ENCODE data around the gene FHDC1. TPM values are rescaled to one million over a fixed set of nuclear protein-coding genes. Genes with fewer than 3 reads are reported as not detected.

Gene FHDC1
- total RNA-seq, 4 donors from 2014 or later = 4.6 to 40.4 (median 15.5) TPM

- no peak for TF ChIP-seq CTCF (IDR thresholded peaks at IDR 0.05)
- TF ChIP-seq EP300 (IDR thresholded peaks at IDR 0.05; ENCODE audit: low read depth) = no peak
- no peak for TF ChIP-seq POLR2AphosphoS5 (IDR thresholded peaks at IDR 0.05)
- TF ChIP-seq POLR2A (IDR thresholded peaks at IDR 0.05) = no peak
- no peaks in the 10 kb centered on the region for H3K27me3 ChIP-seq
- no peak overlapping the region for H3K4me3 ChIP-seq
- no peak for DNase-seq
- intact Hi-C loops (cut with DNase I; ENCODE audit: low total_unique reads) (no loop called here), in situ Hi-C loops (cut with MboI; ENCODE audit: low pct_ligation_motif_present in 1 of 4, low pct_unique_long_range_greater_than_20kb in 1 of 4, low sequenced_read_pairs in 3 of 4) (no loop called here)
- H3K27ac ChIP-seq = no peak overlapping the region
- H3K9me3 ChIP-seq = no peaks in the 10 kb centered on the region
- no peaks in the 10 kb centered on the region for H3K4me1 ChIP-seq
- 90% methylated on average over 3 of the region's 3 CpGs; no CpG with 5 or more reads in 1 of the 2 donors for WGBS, 2 donors (ENCODE audit: low coverage in 1 of 2)
- no peaks in the 10 kb centered on the region for H3K36me3 ChIP-seq
Measured at GRCh38 chr4:152927737-152928136, 8.4 kb upstream of the FHDC1 start.

GRCh38 chr4:152928286-152928685 is 7.8 kb upstream of the FHDC1 start:
- Histone ChIP-seq H3K27ac (no peak overlapping the region), H3K36me3 (no peaks in the 10 kb centered on the region), H3K27me3 (no peaks in the 10 kb centered on the region), H3K4me1 (no peaks in the 10 kb centered on the region), H3K4me3 (no peak overlapping the region), H3K9me3 (no peaks in the 10 kb centered on the region)
- in situ Hi-C loops (cut with MboI; ENCODE audit: low pct_ligation_motif_present in 1 of 4, low pct_unique_long_range_greater_than_20kb in 1 of 4, low sequenced_read_pairs in 3 of 4) (no loop called here), intact Hi-C loops (cut with DNase I; ENCODE audit: low total_unique reads) (no loop called here)
- TF ChIP-seq POLR2A (IDR thresholded peaks at IDR 0.05) (no peak), CTCF (IDR thresholded peaks at IDR 0.05) (no peak), EP300 (IDR thresholded peaks at IDR 0.05; ENCODE audit: low read depth) (no peak), POLR2AphosphoS5 (IDR thresholded peaks at IDR 0.05) (no peak)
- 92 to 95% methylated on average over 2 to 4 of the region's 4 CpGs for WGBS, 2 donors (ENCODE audit: low coverage in 1 of 2)
- no peak for DNase-seq

GRCh38 chr4:152929888-152930287 is 6.2 kb upstream of the FHDC1 start:
- H3K9me3 ChIP-seq = no peaks in the 10 kb centered on the region
- H3K27me3 ChIP-seq = peaks cover 3% of the 10 kb centered on the region
- peaks cover 0 to 1% (median under 1%) of the 10 kb centered on the region in 4 donors for H3K4me1 ChIP-seq
- no peak for DNase-seq
- in situ Hi-C loops (cut with MboI; ENCODE audit: low pct_ligation_motif_present in 1 of 4, low pct_unique_long_range_greater_than_20kb in 1 of 4, low sequenced_read_pairs in 3 of 4) = no loop called here
- intact Hi-C loops (cut with DNase I; ENCODE audit: low total_unique reads) = no loop called here
- 43% methylated on average over 1 of the region's 1 CpG; no CpG with 5 or more reads in 1 of the 2 donors for WGBS, 2 donors (ENCODE audit: low coverage in 1 of 2)
- no peak overlapping the region for H3K4me3 ChIP-seq
- no peak overlapping the region for H3K27ac ChIP-seq
- TF ChIP-seq POLR2AphosphoS5 (IDR thresholded peaks at IDR 0.05) = no peak
- no peak for TF ChIP-seq CTCF (IDR thresholded peaks at IDR 0.05)
- no peak for TF ChIP-seq EP300 (IDR thresholded peaks at IDR 0.05; ENCODE audit: low read depth)
- TF ChIP-seq POLR2A (IDR thresholded peaks at IDR 0.05) = no peak
- no peaks in the 10 kb centered on the region for H3K36me3 ChIP-seq

GRCh38 chr4:152935143-152935542 is 980 bp upstream of the FHDC1 start:
- Histone ChIP-seq H3K9me3 (no peaks in the 10 kb centered on the region), H3K27me3 (peaks cover 45% of the 10 kb centered on the region), H3K4me3 (peak overlapping the region in 2 of 4 donors; percentile 81 to 83), H3K27ac (peak overlapping the region; percentile 88 to 93 (median 90)), H3K36me3 (no peaks in the 10 kb centered on the region), H3K4me1 (peaks cover 0 to 39% (median 17%) of the 10 kb centered on the region in 4 donors)
- in situ Hi-C loops (cut with MboI; ENCODE audit: low pct_ligation_motif_present in 1 of 4, low pct_unique_long_range_greater_than_20kb in 1 of 4, low sequenced_read_pairs in 3 of 4) (no loop called here), intact Hi-C loops (cut with DNase I; ENCODE audit: low total_unique reads) (no loop called here)
- peak; percentile 66 for DNase-seq
- TF ChIP-seq POLR2A (IDR thresholded peaks at IDR 0.05) (no peak), EP300 (IDR thresholded peaks at IDR 0.05; ENCODE audit: low read depth) (no peak), POLR2AphosphoS5 (IDR thresholded peaks at IDR 0.05) (no peak), CTCF (IDR thresholded peaks at IDR 0.05) (no peak)
- 30 to 32% methylated on average over 5 to 16 of the region's 16 CpGs for WGBS, 2 donors (ENCODE audit: low coverage in 1 of 2)

Measured in transverse colon (tissue), 4 donors.